Central memory CD8-positive, alpha-beta T cell (primary cell): ENCODE data around the gene TSPAN14.

Source experiments
- ATAC-seq: fragments of 150-1000 bp; cut with Tn5 transposase; replicated peaks from 2 replicates; pipeline ENCODE4 v1.10.0; 2022; ENCODE audit warnings: mild to moderate bottlenecking, moderate FRiP score, moderate number of reproducible peaks; ENCODE audit not compliant: poor library complexity, severe bottlenecking; ENCODE audit errors: extremely low read depth
- DNase-seq, 2 donors: peaks; one replicate each; pipeline ENCODE4 v3.0.0; 2021; ENCODE audit warnings: low spot score in 2 of 2
- H3K27ac Mint-ChIP-seq: one replicate; pipeline ENCODE4 v1.8.0; 2022; ENCODE audit warnings: low read depth, mild to moderate bottlenecking, moderate library complexity, mixed read lengths
- H3K27me3 Mint-ChIP-seq: one replicate; pipeline ENCODE4 v1.8.0; 2022; ENCODE audit warnings: mixed read lengths
- H3K36me3 Mint-ChIP-seq: one replicate; pipeline ENCODE4 v1.8.0; 2022; ENCODE audit warnings: mild to moderate bottlenecking, moderate library complexity, mixed read lengths; ENCODE audit not compliant: insufficient read depth
- H3K4me1 Mint-ChIP-seq: one replicate; pipeline ENCODE4 v1.8.0; 2022; ENCODE audit warnings: mixed read lengths
- H3K4me3 Mint-ChIP-seq: one replicate; pipeline ENCODE4 v1.8.0; 2022; ENCODE audit warnings: mild to moderate bottlenecking, moderate library complexity, mixed read lengths
- H3K9me3 Mint-ChIP-seq: one replicate; pipeline ENCODE4 v1.8.0; 2022; ENCODE audit warnings: mixed read lengths

The TSPAN14 gene

GRCh38 chr10:80561950-80562349 is 107.8 kb downstream of the TSPAN14 start:
- H3K27ac Mint-ChIP-seq, result no peak overlapping the region
- no peak for DNase-seq
- H3K4me3 Mint-ChIP-seq, result no peak overlapping the region

GRCh38 chr10:80567292-80567691 is 113.2 kb downstream of the TSPAN14 start:
- Mint-ChIP-seq H3K9me3 (no peaks in the 10 kb centered on the region), H3K27me3 (peaks cover 63% of the 10 kb centered on the region), H3K36me3 (no peaks in the 10 kb centered on the region), H3K4me1 (no peaks in the 10 kb centered on the region), H3K4me3 (no peak overlapping the region), H3K27ac (no peak overlapping the region)
- ATAC-seq (no peak), DNase-seq (no peak)

More at GRCh38 chr10:80561950-80562349, 107.8 kb downstream of the TSPAN14 start:
- peaks cover 30% of the 10 kb centered on the region for H3K27me3 Mint-ChIP-seq
- no peaks in the 10 kb centered on the region for H3K36me3 Mint-ChIP-seq
- H3K9me3 Mint-ChIP-seq, result no peaks in the 10 kb centered on the region
- H3K4me1 Mint-ChIP-seq, result no peaks in the 10 kb centered on the region
- ATAC-seq, result no peak

- no peak overlapping the region for H3K4me3 Mint-ChIP-seq
- H3K4me1 Mint-ChIP-seq, result no peaks in the 10 kb centered on the region
- no peaks in the 10 kb centered on the region for H3K9me3 Mint-ChIP-seq
- DNase-seq (no peak), ATAC-seq (no peak)
- H3K36me3 Mint-ChIP-seq, result no peaks in the 10 kb centered on the region
- H3K27me3 Mint-ChIP-seq, result peaks cover 48% of the 10 kb centered on the region
- H3K27ac Mint-ChIP-seq, result no peak overlapping the region
Measured at GRCh38 chr10:80569131-80569895, 115.2 kb downstream of the TSPAN14 start.

- H3K36me3 Mint-ChIP-seq, result no peaks in the 10 kb centered on the region
- peaks cover 39% of the 10 kb centered on the region for H3K27me3 Mint-ChIP-seq
- no peak overlapping the region for H3K4me3 Mint-ChIP-seq
- H3K4me1 Mint-ChIP-seq, result no peaks in the 10 kb centered on the region
- no peak overlapping the region for H3K27ac Mint-ChIP-seq
- no peak for ATAC-seq
- no peaks in the 10 kb centered on the region for H3K9me3 Mint-ChIP-seq
- DNase-seq, result no peak
Measured at GRCh38 chr10:80571352-80571751, 117.2 kb downstream of the TSPAN14 start.

- ATAC-seq (no peak), DNase-seq (no peak)
- H3K27ac Mint-ChIP-seq, result no peak overlapping the region
- no peaks in the 10 kb centered on the region for H3K4me1 Mint-ChIP-seq
- H3K4me3 Mint-ChIP-seq, result no peak overlapping the region
- no peaks in the 10 kb centered on the region for H3K27me3 Mint-ChIP-seq
- no peaks in the 10 kb centered on the region for H3K36me3 Mint-ChIP-seq
- H3K9me3 Mint-ChIP-seq, result no peaks in the 10 kb centered on the region
Measured at GRCh38 chr10:80579181-80579763, 125.2 kb downstream of the TSPAN14 start.

- Mint-ChIP-seq H3K4me3 (no peak overlapping the region), H3K27me3 (no peaks in the 10 kb centered on the region), H3K9me3 (no peaks in the 10 kb centered on the region), H3K4me1 (no peaks in the 10 kb centered on the region), H3K27ac (no peak overlapping the region), H3K36me3 (no peaks in the 10 kb centered on the region)
- ATAC-seq (no peak), DNase-seq (no peak)
Measured at GRCh38 chr10:80579849-80580637, 125.9 kb downstream of the TSPAN14 start.

GRCh38 chr10:80580638-80581468 is 126.7 kb downstream of the TSPAN14 start:
- H3K4me1 Mint-ChIP-seq, result no peaks in the 10 kb centered on the region
- no peak overlapping the region for H3K27ac Mint-ChIP-seq

GRCh38 chr10:80581469-80581835 is 127.3 kb downstream of the TSPAN14 start:
- Mint-ChIP-seq H3K36me3 (no peaks in the 10 kb centered on the region), H3K27ac (no peak overlapping the region), H3K4me3 (no peak overlapping the region), H3K4me1 (no peaks in the 10 kb centered on the region), H3K27me3 (no peaks in the 10 kb centered on the region), H3K9me3 (no peaks in the 10 kb centered on the region)
- no peak for DNase-seq
- ATAC-seq, result no peak

More at GRCh38 chr10:80580638-80581468, 126.7 kb downstream of the TSPAN14 start:
- no peaks in the 10 kb centered on the region for H3K27me3 Mint-ChIP-seq
- ATAC-seq (no peak), DNase-seq (no peak)
- no peak overlapping the region for H3K4me3 Mint-ChIP-seq
- H3K9me3 Mint-ChIP-seq, result no peaks in the 10 kb centered on the region
- no peaks in the 10 kb centered on the region for H3K36me3 Mint-ChIP-seq

- H3K27ac Mint-ChIP-seq, result no peak overlapping the region
- no peaks in the 10 kb centered on the region for H3K27me3 Mint-ChIP-seq
- no peaks in the 10 kb centered on the region for H3K4me1 Mint-ChIP-seq
- ATAC-seq, result no peak
- H3K4me3 Mint-ChIP-seq, result no peak overlapping the region
- no peak for DNase-seq
- no peaks in the 10 kb centered on the region for H3K36me3 Mint-ChIP-seq
- H3K9me3 Mint-ChIP-seq, result no peaks in the 10 kb centered on the region
Measured at GRCh38 chr10:80582286-80582960, 128.3 kb downstream of the TSPAN14 start.
